K562 (cell line): Measurements from ENCODE around the gene LRPAP1. TPM values are rescaled to one million over a fixed set of nuclear protein-coding genes. Genes with fewer than 3 reads are reported as not detected.

Source experiments
- ATAC-seq: fragments of 200-7000 bp; cut with Tn5 transposase; 3 replicates; pipeline ENCODE4 v1.9.1; 2020; ENCODE audit warnings: moderate library complexity
- BruUV-seq: library from RNA; stranded (reverse); fragments of 400-500 nt; replicated peaks from 2 replicates; lab custom pipeline; 2021; lab: Mats Ljungman, UMichigan
- CTCF ChIA-PET: fragments of 300-600 bp; formaldehyde crosslinking; extraction: SDS; loops from one replicate; lab custom pipeline; 2021; ENCODE audit warnings: low intra/inter-chr PET ratio; lab: Yijun Ruan, JAX
- POLR2A ChIA-PET: fragments of 300-600, 350-650 bp; sonication (Branson Sonifier 250); formaldehyde crosslinking; extraction: SDS; loops from one replicate; lab custom pipeline; 2021; ENCODE audit warnings: antibody characterized with exemption, inconsistent platforms; lab: Yijun Ruan, JAX
- DNase-seq, 4 experiments: peaks; one replicate each; pipeline versions ENCODE4 v3.0.0 to v3.0.0-alpha.2; 2011 to 2018; ENCODE audit warnings: low spot score in 3 of 4, mixed read lengths in 3 of 4; ENCODE audit errors: extremely low read depth in 1 of 4
- FAIRE-seq: peaks from 2 replicates; lab custom pipeline; 2011; peaks lifted over from hg19 to GRCh38; lab: Jason Lieb, UNC
- H2AFZ ChIP-seq: 2 replicates; pipeline ENCODE4 v1.6.0; 2011; ENCODE audit warnings: low read depth, low read length, control low read depth, inconsistent platforms
- H3K27ac ChIP-seq: fragments of 200-600 bp; 3 replicates; pipeline ENCODE4 v1.8.0; 2011; ENCODE audit warnings: low read depth, mild to moderate bottlenecking, control low read depth, inconsistent platforms, low read length, moderate library complexity, mixed read lengths; ENCODE audit errors: extremely low read depth
- H3K27me3 ChIP-seq, 2 experiments: fragments of 300-600 bp in 1 of 2; 2 replicates in 1 of 2; 3 replicates in 1 of 2; pipeline versions ENCODE4 v1.6.0 to v1.8.0; 2011; ENCODE audit warnings: inconsistent platforms in 2 of 2, low read length in 2 of 2, mild to moderate bottlenecking in 1 of 2, mixed read lengths in 1 of 2, moderate library complexity in 1 of 2; ENCODE audit not compliant: control insufficient read depth in 2 of 2, insufficient read depth in 2 of 2
- H3K36me3 ChIP-seq: fragments of 300-600 bp; 3 replicates; pipeline ENCODE4 v1.8.0; 2011; ENCODE audit warnings: mild to moderate bottlenecking, low read length, inconsistent platforms; ENCODE audit not compliant: control insufficient read depth, insufficient read depth
- H3K4me1 ChIP-seq, 2 experiments: fragments of 200-600 bp in 1 of 2; replicated peaks in 1 of 2; 2 replicates in 1 of 2; 3 replicates in 1 of 2; pipeline versions ENCODE4 v1.5.1 to v1.8.0; 2011; ENCODE audit warnings: inconsistent platforms in 2 of 2, low read length in 2 of 2, mild to moderate bottlenecking in 1 of 2, mixed read lengths in 1 of 2, moderate library complexity in 1 of 2; ENCODE audit not compliant: control insufficient read depth in 2 of 2, insufficient read depth in 2 of 2
- H3K4me2 ChIP-seq: 2 replicates; pipeline ENCODE4 v1.6.1; 2011; ENCODE audit warnings: low read length, control low read depth, inconsistent platforms, mixed read lengths; ENCODE audit not compliant: insufficient read depth
- H3K4me3 ChIP-seq: fragments of 200-600 bp; sonication (generic), shearing (Covaris generic); 2 replicates; pipeline ENCODE4 v1.5.1; 2016; ENCODE audit warnings: control low read depth, inconsistent platforms
- H3K79me2 ChIP-seq: fragments of 200-600 bp; 3 replicates; pipeline ENCODE4 v1.8.0; 2011; ENCODE audit warnings: low read length, inconsistent platforms; ENCODE audit not compliant: control insufficient read depth, insufficient read depth
- H3K9ac ChIP-seq, 2 experiments: 2 replicates each; pipeline versions ENCODE4 v1.6.0 to v1.6.1; 2011; ENCODE audit warnings: low read depth in 2 of 2, low read length in 2 of 2, control low read depth in 1 of 2, inconsistent platforms in 1 of 2, mild to moderate bottlenecking in 1 of 2, mixed read lengths in 1 of 2; ENCODE audit not compliant: insufficient read depth in 1 of 2
- H3K9me1 ChIP-seq: one replicate; pipeline ENCODE4 v1.6.0; 2011; ENCODE audit warnings: inconsistent platforms, mild to moderate bottlenecking, low read length, moderate library complexity; ENCODE audit not compliant: control insufficient read depth, insufficient read depth
- H3K9me3 ChIP-seq: replicated peaks from 2 replicates; pipeline ENCODE4 v1.5.1; 2011; ENCODE audit warnings: low read depth, low read length, inconsistent platforms; ENCODE audit not compliant: control insufficient read depth, insufficient read depth
- H4K20me1 ChIP-seq: replicated peaks from 2 replicates; pipeline ENCODE4 v1.6.1; 2011; ENCODE audit warnings: low read length, inconsistent platforms, mixed read lengths; ENCODE audit not compliant: control insufficient read depth, insufficient read depth
- BDP1 ChIP-seq: IDR thresholded peaks from 3 replicates; pipeline ENCODE4 v1.6.1; 2011; ENCODE audit not compliant: insufficient read length, insufficient read depth
- CTCF ChIP-seq, 3 experiments: IDR thresholded peaks in 2 of 3; conservative IDR thresholded peaks in 1 of 3; 2 replicates each; pipeline ENCODE4 v1.5.1; 2011 to 2012; ENCODE audit warnings: low read length in 3 of 3, mild to moderate bottlenecking in 3 of 3, control low read depth in 2 of 3, improper control_type of control experiment in 1 of 3, inconsistent platforms in 1 of 3, low read depth in 1 of 3, mixed read lengths in 1 of 3, moderate library complexity in 1 of 3; ENCODE audit not compliant: insufficient read depth in 2 of 3
- FOXM1 ChIP-seq, 2 experiments: fragments of 450-650 bp in 1 of 2; sonication (generic) in 1 of 2; formaldehyde crosslinking in 1 of 2; IDR thresholded peaks; 2 replicates each; pipeline versions ENCODE4 v1.6.1 to v1.9.0; 2017 to 2022; ENCODE audit warnings: low read depth in 2 of 2, mild to moderate bottlenecking in 2 of 2, missing genetic modification reagents in 1 of 2, moderate library complexity in 1 of 2
- JUN ChIP-seq, 2 experiments: sonication (generic) in 1 of 2; formaldehyde crosslinking in 1 of 2; IDR thresholded peaks; 2 replicates each; pipeline versions ENCODE4 v1.6.1 to v1.8.0; 2012 to 2022; ENCODE audit warnings: borderline replicate concordance in 2 of 2, mild to moderate bottlenecking in 2 of 2, improper control_type of control experiment in 1 of 2, low read depth in 1 of 2, low read length in 1 of 2, missing genetic modification reagents in 1 of 2
- NEUROD1 ChIP-seq: fragments of 150-350 bp; IDR thresholded peaks from 2 replicates; pipeline ENCODE4 v1.6.1; 2014; ENCODE audit warnings: borderline replicate concordance, low read length, low read depth; ENCODE audit not compliant: partially characterized antibody
- OTX1 ChIP-seq: fragments of 450-650 bp; formaldehyde crosslinking; IDR thresholded peaks from 2 replicates; pipeline ENCODE4 v1.4.0; 2022; ENCODE audit warnings: mild to moderate bottlenecking
- PHF21A ChIP-seq: fragments of 450-650 bp; IDR thresholded peaks from 2 replicates; pipeline ENCODE4 v1.6.1; 2017; ENCODE audit warnings: low read depth, borderline replicate concordance
- POU5F1 ChIP-seq: fragments of 150-350 bp; IDR thresholded peaks from 2 replicates; pipeline ENCODE4 v1.6.1; 2014; ENCODE audit warnings: borderline replicate concordance, low read length, low read depth, mild to moderate bottlenecking; ENCODE audit not compliant: partially characterized antibody
- PRMT5 ChIP-seq: sonication (generic); formaldehyde crosslinking; IDR thresholded peaks from 2 replicates; pipeline ENCODE4 v1.5.0; 2020; ENCODE audit warnings: missing genetic modification reagents
- SMARCB1 ChIP-seq: IDR thresholded peaks from 2 replicates; pipeline ENCODE4 v1.6.1; 2011; ENCODE audit warnings: improper control_type of control experiment, low read depth; ENCODE audit not compliant: insufficient read length
- SMARCE1 ChIP-seq: fragments of 450-650 bp; IDR thresholded peaks from 2 replicates; pipeline ENCODE4 v1.7.1; 2016; ENCODE audit warnings: mild to moderate bottlenecking
- SMC3 ChIP-seq: conservative IDR thresholded peaks from 2 replicates; pipeline ENCODE4 v1.6.1; 2011; ENCODE audit warnings: low read depth, low read length, improper control_type of control experiment; ENCODE audit not compliant: insufficient read depth
- TAF9B ChIP-seq: fragments of 450-650 bp; IDR thresholded peaks from 2 replicates; pipeline ENCODE4 v1.6.1; 2018; ENCODE audit warnings: mild to moderate bottlenecking; ENCODE audit not compliant: partially characterized antibody
- ZBTB8A ChIP-seq: fragments of 450-650 bp; IDR thresholded peaks from 2 replicates; pipeline ENCODE4 v1.6.1; 2018; ENCODE audit warnings: mild to moderate bottlenecking, moderate library complexity; ENCODE audit not compliant: partially characterized antibody
- ZKSCAN1 ChIP-seq: fragments of 150-350 bp; IDR thresholded peaks from 2 replicates; pipeline ENCODE4 v1.6.1; 2016; ENCODE audit warnings: low read depth, low read length
- ZNF449 ChIP-seq: fragments of 250-450 bp; sonication (Bioruptor Pico); IDR thresholded peaks from 2 replicates; pipeline ENCODE4 v1.8.0; 2022; ENCODE audit warnings: moderate library complexity, mild to moderate bottlenecking, inconsistent platforms
- ZNF644 ChIP-seq: fragments of 200-800 bp; sonication (Bioruptor generic); IDR thresholded peaks from 2 replicates; pipeline ENCODE4 v1.6.1; 2016; ENCODE audit warnings: low read depth, missing genetic modification characterization, missing compliant biosample characterization
- WGBS: fragments of 100-300 bp; shearing (Covaris generic); methylation state at CpG from one replicate; pipeline ENCODE4 v1.1.6; 2016; ENCODE audit warnings: low coverage, mixed read lengths; ENCODE audit not compliant: insufficient coverage; ENCODE audit errors: missing lambda C conversion rate; 5-methylcytosine and 5-hydroxymethylcytosine counted together
- in situ Hi-C: fragments of 300-500 bp; cut with MboI; formaldehyde crosslinking; loops from 4 replicates; pipeline ENCODE4 v1.15.0; 2018; ENCODE audit warnings: inconsistent platforms, mixed read lengths
- intact Hi-C: fragments of 100-400 bp; cut with micrococcal nuclease; formaldehyde crosslinking; loops from 2 replicates; pipeline ENCODE4 v1.14.2; 2022
- polyA plus RNA-seq, 8 experiments: library from polyadenylated mRNA; depleted of rRNA in 4 of 8; stranded (reverse) in 5 of 8; unstranded in 3 of 8; fragments of >200 nt; fragmentation: Nextera tagmentation in 2 of 8; fragmentation: Illumina TruSeq in 1 of 8; extraction: Ambion mirVana in 2 of 8; extraction: Trizol in 1 of 8; gene quantifications; 2 replicates each; pipeline versions ENCODE4 v1.2.1 to v1.2.3, GENCODE V29; 2011 to 2014; ENCODE audit warnings: inconsistent platforms in 1 of 8, missing spikeins in 1 of 8
- total RNA-seq, 7 experiments: library from RNA; depleted of rRNA in 6 of 7; stranded (reverse); fragments of >200 nt in 6 of 7; fragmentation: Illumina TruSeq in 2 of 7; extraction: Trizol in 2 of 7; gene quantifications; 2 replicates each; pipeline versions ENCODE4 v1.2.1 to v1.2.3, GENCODE V29; 2011 to 2021; ENCODE audit warnings: low replicate concordance in 1 of 7

LRPAP1 gene
- total and polyA plus RNA-seq, 9 of the 15 experiments (the other 6 are each of a cell fraction or from before 2014, with no cell fraction given), result 1.1 to 75.5 (median 41.8) TPM

GRCh38 chr4:3501825-3502425, 30.3 kb downstream of the LRPAP1 start:
- H3K9ac ChIP-seq, result no peak overlapping the region
- H3K27ac ChIP-seq, result no peak overlapping the region
- H3K27me3 ChIP-seq, result no peaks in the 10 kb centered on the region
- intact Hi-C loops (no loop called here), in situ Hi-C loops (no loop called here)
- no peak overlapping the region for H3K4me2 ChIP-seq
- no peak overlapping the region for H2AFZ ChIP-seq
- H3K4me3 ChIP-seq, result no peak overlapping the region
- H3K36me3 ChIP-seq, result peaks cover 24% of the 10 kb centered on the region; the same call in 1 of the 3 replicates
- BruUV-seq, result no TSS peak
- H4K20me1 ChIP-seq, result peaks cover 11% of the 10 kb centered on the region; the same call in 1 of the 2 replicates
- H3K9me1 ChIP-seq, result no peaks in the 10 kb centered on the region
- peaks cover 0 to 46% of the 10 kb centered on the region in 2 experiments; a peak in 2 of 5 replicates for H3K4me1 ChIP-seq
- 86% methylated on average over 14 of the region's 19 CpGs for WGBS
- ATAC-seq (no peak), FAIRE-seq (no peak)
- POLR2A ChIA-PET, result no interaction called here
- TF ChIP-seq CTCF (IDR thresholded peaks at IDR 0.05 in 2 of 3, conservative IDR thresholded peaks at IDR 0.05 in 1 of 3; ENCODE audit: insufficient read depth in 2 of 3, low read depth in 1 of 3, low read length in 3 of 3) (no peak), ZBTB8A (no peak), PRMT5 (no peak), ZKSCAN1 (no peak), POU5F1 (no peak), ZNF449 (CRISPR knock-in tag) (no peak), TAF9B (no peak), ZNF644 (no peak), OTX1 (CRISPR knock-in tag) (no peak), SMARCB1 (no peak), BDP1 (no peak), PHF21A (no peak), SMC3 (no peak), SMARCE1 (no peak), FOXM1 (IDR thresholded peaks at IDR 0.05; ENCODE audit: low read depth) (no peak), FOXM1 (CRISPR knock-in tag; IDR thresholded peaks at IDR 0.05; ENCODE audit: low read depth) (no peak), NEUROD1 (no peak), JUN (IDR thresholded peaks at IDR 0.05; ENCODE audit: borderline replicate concordance, low read depth, low read length) (no peak), JUN (CRISPR knock-in tag; IDR thresholded peaks at IDR 0.05; ENCODE audit: borderline replicate concordance) (no peak)
- TF ChIP-seq, all 486 proteins: peak for 0
- no peaks in the 10 kb centered on the region for H3K9me3 ChIP-seq
- no peaks in the 10 kb centered on the region for H3K79me2 ChIP-seq
- no peak for DNase-seq
- CTCF ChIA-PET, result no interaction called here
